Skeletal muscle cell (primary cell): ENCODE data around the gene ZSWIM6.

Experiments used
- DNase-seq: peaks from one replicate; pipeline ENCODE4 v3.0.0-alpha.2; 2010; ENCODE audit warnings: low read depth
- H3K4me3 ChIP-seq: 2 replicates; pipeline ENCODE4 v1.5.1; 2011; ENCODE audit warnings: low read depth, mild to moderate bottlenecking, control low read depth, low read length, moderate library complexity

The ZSWIM6 gene

DNA sequence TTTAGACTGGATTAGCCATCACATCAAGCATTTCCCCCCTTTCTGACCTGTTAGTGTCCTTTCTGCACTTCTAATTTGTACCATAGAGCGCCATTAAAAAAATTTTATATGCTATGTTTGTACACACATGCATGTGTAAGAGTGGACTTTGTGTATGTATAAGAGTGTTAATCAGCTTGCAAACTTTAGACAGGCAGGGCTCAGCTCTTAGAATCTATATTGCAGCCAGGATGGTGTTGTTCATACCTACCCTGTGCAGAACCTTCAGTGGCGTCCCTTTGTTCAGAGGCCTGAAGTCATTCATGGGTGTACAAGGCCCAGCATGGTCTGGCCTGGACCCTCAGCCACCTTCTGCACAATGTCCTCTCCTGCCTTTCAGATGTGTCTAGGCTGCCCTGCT, 19.7 kb downstream of the ZSWIM6 start:
- no peak for DNase-seq
- no peak overlapping the region for H3K4me3 ChIP-seq

DNA sequence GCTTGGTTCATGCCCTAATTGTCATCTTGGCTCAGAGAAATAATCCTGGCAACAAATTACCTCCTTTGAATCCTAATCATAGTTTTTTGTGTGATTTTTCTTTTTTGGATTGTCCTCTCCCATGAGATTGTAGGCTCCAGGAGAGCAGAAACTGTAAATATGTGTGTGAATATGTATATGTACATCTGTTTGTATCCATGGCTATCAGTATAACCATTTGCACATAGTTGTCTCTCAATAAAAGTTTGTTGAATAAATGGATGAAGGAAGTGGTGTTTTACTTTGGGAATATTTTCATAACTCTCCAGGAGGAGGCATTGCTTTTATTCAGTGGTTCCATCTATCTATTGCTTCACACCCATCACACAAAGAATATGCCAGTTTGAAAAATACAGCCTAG, 20.1 kb downstream of the ZSWIM6 start:
- no peak overlapping the region for H3K4me3 ChIP-seq
- DNase-seq, result no peak

DNA sequence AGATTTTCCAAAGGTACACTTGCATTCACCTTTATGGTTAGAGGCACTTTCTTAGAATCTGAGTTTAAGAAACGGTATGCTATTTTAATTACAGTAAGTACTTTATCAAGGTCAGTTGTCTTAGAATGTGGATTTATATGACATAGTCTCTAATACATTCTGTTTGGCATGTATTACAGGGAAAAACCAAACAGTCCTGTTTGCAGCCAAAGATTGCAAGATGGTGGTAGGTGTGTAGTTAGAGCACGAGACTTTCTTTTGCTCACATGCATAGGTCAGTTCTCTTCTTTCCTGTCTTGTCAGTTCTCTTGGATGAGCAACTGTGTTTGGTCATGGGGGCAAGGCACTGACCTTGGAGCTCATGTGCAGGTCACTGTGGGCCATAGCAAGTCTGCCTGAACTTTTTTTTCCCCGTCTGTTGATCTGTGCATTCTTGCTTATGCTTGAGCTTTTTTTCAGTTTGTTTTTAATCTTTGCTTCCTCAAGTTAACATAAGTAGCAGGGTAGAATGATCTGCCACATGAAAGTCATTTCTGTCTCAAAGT, 20.6 kb downstream of the ZSWIM6 start:
- no peak for DNase-seq

DNA sequence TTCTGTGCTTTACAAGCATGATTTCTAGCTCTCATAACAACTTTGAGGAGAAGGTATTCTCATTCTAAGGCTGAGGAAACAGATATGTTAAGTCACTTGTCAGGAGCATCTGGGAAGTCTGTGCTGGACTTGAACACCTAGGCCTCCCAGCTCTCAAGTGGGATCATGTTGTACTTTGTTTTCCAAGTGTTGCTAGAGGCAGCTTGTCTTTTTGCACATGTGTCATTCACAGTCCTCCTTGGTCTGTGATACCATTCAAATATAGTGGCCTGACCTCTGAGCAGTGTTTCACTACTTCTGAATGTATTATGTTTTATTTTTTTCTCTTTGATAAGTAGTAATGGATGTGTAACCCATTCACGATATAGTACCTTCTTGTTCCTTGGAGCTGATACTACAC, 21.2 kb downstream of the ZSWIM6 start:
- H3K4me3 ChIP-seq, result no peak overlapping the region
- DNase-seq, result no peak

More for the DNA sequence above, 20.6 kb downstream of the ZSWIM6 start:
- no peak overlapping the region for H3K4me3 ChIP-seq

DNA sequence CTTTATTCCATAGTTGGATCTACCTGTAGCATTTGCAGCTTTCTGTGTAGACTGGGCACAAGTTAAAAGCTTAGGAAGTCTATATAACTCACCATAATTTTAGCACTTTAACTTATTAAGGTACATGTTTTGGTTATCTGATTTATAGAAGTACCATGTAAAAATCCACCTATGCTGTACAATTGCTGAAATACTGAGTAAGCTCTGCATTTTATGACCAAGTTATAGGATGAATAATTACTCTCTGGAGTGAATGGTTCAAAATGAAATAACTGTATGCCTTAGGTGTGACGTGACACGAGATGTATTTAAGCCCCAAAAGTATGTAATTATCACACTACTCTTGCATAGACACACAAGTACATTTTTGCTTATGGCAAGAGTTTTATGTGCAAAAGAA, 22.1 kb downstream of the ZSWIM6 start:
- no peak for DNase-seq
- H3K4me3 ChIP-seq, result no peak overlapping the region

DNA sequence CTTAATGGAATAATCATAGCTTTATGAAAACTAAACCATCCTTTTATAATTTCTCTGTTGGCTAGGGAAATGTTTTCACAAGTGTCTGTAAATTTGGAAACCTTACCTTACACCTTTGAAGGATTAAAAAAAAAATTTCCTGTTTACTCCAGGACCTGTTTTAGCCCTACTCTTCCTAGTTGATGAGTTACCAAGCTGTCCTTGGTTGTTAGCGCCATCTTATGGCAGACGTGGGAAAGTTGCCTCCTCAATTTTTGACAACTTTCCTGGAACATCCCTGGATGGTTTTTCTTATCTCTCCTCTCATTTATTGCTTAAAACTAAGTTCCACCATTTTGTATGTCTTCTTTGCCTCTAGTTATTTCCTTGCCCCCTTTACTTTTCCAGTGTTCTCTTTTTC, 25.7 kb downstream of the ZSWIM6 start:
- H3K4me3 ChIP-seq, result no peak overlapping the region
- no peak for DNase-seq

DNA sequence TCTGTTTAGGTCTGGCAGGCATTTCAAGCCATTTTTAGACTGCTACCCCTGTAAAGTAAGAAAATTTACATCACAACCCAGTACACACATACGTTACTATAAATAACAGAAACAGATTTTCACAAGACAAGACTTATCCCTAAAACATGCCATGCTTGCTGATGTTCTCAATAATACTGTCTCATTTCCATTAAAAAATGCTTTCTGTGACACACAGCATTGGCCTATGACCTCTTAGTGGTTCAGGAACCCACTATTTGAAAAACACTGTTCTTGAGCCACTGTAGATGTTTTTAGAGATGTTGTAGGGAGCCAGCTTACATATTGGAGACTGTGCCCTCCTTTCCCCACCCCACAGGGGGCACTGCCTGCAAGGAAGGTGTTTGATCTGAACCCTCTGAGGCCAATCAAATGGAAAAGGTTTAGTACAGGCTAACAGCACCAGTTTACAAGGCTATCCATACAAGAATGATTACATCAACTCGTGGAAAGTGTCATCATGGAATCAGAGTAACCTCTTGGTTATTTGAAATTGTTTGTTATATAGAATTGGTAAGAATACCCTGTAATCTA, 30.8 kb downstream of the ZSWIM6 start:
- no peak overlapping the region for H3K4me3 ChIP-seq
- DNase-seq, result no peak

DNA sequence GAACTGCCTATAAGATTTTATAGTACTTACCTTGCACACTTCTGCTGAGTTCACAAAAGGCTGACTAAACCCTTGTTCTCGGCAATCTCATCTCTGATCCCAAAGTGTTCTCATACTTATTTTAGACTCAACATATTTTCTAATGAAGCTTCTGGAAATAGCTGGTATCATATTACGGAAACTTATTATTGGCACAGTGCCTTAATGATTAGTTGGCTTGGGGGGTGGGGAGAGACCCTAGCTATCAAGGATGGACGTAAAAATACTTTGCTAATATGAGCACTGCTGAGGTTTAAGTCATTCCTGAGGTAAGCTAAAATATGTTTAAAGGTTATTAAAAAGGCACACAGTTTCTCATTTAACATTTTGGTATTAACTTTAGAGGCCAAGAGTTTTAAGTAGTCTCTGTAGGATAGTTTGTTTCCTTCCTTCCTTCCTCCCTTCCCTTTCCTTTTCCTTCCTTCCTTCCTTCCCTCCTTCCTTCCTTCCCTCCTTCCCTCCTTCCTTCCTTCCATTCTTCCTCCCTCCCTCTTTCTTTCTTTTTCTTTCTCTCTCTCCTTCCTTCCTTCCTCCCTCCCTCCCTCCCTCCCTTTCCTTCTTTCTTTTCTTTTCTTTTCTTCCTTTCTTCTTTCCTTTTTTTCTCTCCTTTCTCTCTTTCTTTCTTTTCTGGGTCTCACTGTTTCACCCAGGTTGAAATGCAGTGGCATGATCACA, 31.5 kb downstream of the ZSWIM6 start:
- H3K4me3 ChIP-seq, result no peak overlapping the region
- DNase-seq, result no peak

DNA sequence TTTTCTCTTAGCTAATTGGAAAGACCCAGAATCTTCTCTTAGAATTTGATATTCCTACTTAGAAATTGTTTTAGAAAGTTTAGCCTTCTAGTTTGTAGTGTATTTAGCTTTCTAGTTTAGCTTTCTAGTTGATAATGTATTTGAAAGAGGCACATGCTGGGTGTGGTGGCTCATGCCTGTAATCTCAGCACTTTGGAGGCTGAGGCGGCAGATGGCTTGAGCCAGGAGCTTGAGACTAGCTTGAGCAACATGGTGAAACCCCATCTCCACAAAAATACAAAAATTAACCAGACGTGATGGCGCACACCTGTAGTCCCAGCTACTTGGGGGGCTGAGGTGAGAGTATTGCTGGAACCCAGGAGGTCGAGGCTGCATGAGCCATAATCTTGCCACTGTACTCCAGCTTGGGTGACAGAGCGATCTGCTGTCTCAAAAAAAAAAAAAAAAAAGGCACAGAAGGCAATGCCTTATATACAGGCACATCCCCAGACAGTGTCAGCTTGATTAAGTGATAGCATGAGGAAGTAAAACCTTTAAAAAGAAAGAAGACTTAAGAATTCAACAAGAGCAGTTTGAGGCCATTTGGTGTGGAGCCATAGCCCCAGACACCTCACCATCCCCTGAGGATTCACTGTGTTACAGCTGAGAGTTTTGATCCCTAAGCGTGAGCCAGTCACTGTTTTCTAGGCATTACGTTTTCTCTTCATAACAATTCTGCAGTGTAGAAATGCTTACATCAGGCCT, 34.6 kb downstream of the ZSWIM6 start:
- no peak for DNase-seq

DNA sequence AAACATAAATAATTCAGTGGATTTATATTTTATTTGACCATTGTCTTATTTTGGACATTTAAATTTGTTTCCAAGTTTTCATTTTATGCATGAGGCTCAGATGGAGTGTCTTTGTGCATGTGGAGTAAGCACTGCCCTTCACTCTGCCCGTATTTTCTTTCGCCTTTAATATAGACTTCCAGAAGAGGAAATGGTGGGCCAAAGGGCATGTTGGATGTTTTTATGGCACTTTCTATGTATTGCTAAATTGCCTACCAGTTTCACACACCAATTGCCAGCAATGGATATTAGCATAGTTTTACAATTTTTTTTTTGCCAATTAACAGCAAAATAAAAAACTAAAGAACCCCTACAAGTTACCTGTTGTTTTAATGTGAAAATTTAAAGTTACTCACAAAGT, 38.4 kb downstream of the ZSWIM6 start:
- H3K4me3 ChIP-seq, result no peak overlapping the region
- no peak for DNase-seq

More for the DNA sequence above, 34.6 kb downstream of the ZSWIM6 start:
- no peak overlapping the region for H3K4me3 ChIP-seq

DNA sequence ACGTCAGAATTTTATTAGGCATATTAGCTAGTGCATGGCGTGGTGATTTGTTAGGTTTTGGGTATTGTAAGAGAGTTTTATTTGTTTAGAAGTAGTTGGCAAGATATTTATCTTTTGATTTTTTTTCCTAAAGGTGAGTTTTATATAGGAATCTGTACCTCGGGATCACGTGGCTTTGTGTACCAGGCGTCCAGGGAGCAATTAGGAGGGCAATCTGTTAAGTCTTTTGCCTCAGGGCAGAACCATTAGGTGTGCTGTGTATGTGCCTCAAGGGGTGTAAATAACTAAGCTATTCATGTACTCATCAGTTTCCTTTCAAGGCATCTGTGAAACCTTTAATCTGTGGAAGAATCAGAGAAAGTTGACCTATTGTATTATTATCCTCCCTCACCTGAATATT, 39.4 kb downstream of the ZSWIM6 start:
- H3K4me3 ChIP-seq, result no peak overlapping the region
- DNase-seq, result no peak

DNA sequence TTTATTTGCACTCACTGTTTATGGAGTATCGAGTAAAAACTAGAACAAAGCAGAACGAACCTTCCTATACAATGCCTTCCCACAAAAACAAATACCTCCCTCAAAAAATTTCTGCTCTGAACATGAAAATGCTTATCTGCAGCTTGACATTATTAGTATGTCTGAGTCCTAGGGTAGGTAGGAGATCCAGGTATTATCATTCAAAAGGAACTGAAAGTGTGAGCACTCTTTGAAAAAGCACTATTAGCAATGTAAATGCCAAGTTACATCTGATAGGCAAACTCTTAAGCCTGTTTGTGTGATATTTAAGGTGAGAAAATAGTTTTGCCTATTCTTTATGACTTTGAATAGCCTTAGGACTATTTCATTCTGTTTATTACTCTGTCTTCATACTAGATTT, 47.6 kb downstream of the ZSWIM6 start:
- no peak overlapping the region for H3K4me3 ChIP-seq
- DNase-seq, result no peak

DNA sequence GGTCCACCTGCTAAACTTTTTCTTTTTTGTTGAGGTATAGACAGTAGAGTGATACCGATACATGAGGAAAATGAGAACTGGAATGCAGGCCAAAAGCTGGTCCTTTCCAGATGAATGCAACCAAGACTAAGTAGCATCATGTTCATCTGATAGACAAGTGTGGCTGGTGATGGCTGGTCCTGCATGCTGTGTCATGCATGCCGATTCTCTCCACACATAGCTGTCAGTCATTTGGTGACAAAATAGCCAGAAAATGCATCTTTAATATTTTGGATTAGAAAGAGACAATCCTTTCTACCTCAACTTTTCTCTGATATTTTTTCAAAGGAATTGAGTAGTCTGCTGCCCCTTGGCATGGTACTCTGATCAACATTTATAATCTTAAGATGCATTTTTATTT, 49.9 kb downstream of the ZSWIM6 start:
- no peak for DNase-seq
- H3K4me3 ChIP-seq, result no peak overlapping the region

DNA sequence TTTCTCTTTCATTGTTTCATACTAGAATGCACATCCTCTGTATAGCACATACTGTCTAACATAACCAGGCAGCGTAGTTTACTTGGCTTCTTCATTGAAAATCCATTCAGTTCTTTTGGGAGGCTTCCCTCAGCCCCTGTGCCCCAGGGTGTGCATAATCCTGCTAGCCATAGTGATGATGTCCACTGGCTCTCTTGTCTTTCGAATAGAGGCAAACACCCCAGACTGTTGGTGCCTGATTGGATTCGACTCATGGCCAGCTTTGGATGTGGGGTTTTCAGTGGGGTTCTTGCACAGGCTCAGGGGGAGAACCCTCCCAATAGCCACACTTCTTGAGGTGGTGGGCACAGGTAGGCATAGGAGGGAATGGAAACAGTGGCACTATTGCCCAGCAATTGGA, 53.6 kb downstream of the ZSWIM6 start:
- DNase-seq, result no peak
- no peak overlapping the region for H3K4me3 ChIP-seq

DNA sequence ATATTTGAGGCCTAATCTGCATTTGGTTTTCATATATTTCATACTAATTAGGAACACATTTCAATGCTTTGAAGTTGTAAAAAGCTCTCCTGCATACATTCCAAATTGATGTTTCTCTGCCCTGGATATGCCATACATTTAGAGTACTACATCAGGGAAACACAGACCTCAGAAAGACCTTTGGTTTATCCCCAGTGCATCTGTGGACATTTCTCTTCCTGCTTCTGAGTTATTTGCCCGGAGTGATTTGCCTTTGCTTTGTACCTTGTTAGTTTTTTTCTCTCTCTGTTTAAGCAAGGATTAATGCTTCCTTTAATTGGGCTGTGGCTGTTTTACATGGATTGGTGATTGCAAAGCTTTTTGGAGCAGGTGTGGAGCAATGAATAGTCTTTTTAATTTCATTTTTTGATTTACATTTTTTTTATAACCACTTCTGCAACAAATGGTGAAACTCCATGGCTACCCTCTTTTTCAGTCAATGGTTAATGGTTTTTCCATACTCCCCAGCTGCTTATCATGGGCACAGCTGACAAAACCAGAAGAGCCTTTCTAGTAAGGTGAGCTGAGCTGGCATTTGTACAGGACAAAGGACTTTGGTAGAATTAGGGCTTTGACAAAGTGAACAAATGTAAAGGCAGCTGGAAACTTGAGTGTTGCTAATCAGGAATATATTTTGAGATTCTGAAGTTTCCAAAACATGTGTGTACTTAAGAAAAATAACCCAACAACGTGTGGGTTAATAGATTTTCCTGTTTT, 54.2 kb downstream of the ZSWIM6 start:
- DNase-seq, result peak; percentile 41
- no peak overlapping the region for H3K4me3 ChIP-seq

DNA sequence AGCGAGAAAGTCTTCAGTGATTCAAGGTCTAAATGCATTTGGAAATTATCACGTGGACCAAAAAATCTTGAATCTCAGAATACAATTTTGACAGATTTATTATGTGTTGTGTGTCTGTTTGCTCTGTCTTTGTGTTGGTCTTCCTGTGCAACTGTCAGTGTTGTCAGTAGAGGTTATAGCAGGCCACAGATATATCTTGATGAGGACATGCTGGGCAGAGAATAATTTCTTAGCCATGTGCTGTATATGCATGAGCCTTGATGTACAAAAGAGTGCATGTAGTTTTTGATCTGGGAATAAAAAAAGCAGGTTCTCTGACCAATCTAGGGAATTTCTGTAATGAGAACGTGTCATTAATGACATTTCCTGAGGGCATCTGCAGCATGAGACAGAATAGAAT, 57.6 kb downstream of the ZSWIM6 start:
- DNase-seq, result no peak

DNA sequence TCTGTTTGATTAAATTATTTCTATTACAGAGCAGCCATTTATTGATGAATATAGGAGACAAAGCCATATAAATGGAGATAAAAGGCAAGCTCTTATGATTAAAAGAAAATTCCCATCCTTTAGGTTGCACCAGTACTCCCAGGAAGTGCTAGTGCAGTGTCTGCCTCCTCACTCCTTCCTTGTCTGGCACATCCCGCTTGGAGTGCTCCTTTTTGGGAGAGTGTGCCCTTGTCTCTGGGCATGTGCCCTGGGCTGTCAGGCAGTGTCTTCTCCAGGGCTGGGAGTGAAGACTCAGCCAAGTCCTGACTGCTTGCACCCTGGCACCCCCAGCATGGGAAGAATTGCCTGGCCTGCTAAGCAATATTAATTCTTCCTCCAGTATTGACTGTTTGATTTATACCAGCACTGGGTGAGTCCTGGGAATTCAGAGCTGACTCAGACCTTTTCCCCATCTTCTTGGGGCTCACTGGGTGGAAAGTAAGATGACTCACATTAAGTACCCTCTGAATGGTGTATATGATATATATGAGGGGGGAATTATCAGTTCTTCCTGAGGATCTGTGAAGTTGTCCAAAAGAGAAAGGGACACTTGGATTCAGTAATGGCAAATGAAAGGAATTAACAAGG, 62.1 kb downstream of the ZSWIM6 start:
- H3K4me3 ChIP-seq, result no peak overlapping the region
- DNase-seq, result peak; percentile 45

More for the DNA sequence above, 57.6 kb downstream of the ZSWIM6 start:
- H3K4me3 ChIP-seq, result no peak overlapping the region

DNA sequence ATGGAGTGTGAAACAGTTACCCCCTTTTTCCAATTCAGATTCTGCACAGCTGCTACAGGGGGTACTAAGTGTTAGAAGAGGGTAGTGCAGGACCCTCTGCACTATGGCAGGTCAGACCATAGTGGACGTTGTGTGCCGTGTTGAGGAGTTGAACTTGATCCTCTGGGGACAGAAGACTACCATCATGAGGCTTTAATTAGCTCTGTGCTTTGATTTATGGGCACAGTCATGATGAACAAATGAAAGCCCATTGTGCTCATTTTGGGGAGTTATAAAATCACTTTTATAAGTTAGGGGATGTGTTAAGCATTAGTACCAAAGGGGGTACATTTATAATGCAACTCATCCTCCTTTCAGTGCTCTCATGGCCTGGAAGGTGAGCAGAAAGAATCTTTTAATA, 62.7 kb downstream of the ZSWIM6 start:
- no peak for DNase-seq
- H3K4me3 ChIP-seq, result no peak overlapping the region

DNA sequence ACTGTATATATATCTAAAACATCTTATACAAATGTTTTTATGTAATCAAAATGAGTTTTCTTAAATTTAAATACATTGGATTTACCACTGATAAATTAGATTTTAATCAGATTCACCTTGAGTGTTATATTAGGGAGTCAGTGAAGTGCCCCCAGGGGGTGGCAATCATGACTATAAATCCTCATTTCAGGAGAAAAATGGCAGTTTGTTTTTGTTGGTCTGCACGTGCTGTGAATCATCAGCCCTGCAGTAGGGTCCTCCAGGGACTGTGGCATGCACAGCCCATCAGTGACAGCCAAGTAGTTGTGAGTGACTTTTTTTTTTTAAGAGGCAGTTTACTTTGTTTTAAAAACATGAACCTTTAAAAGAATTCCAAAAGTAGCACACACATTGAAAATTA, 65.2 kb downstream of the ZSWIM6 start:
- no peak for DNase-seq
- H3K4me3 ChIP-seq, result no peak overlapping the region
